IPS-11a (cell line): ENCODE measurements around the gene BRSK1.

Experiments
- H3K4me3 ChIP-seq: one replicate; pipeline ENCODE4 v1.5.1; 2013; ENCODE audit warnings: low read depth, low read length, control low read depth

BRSK1 gene

DNA sequence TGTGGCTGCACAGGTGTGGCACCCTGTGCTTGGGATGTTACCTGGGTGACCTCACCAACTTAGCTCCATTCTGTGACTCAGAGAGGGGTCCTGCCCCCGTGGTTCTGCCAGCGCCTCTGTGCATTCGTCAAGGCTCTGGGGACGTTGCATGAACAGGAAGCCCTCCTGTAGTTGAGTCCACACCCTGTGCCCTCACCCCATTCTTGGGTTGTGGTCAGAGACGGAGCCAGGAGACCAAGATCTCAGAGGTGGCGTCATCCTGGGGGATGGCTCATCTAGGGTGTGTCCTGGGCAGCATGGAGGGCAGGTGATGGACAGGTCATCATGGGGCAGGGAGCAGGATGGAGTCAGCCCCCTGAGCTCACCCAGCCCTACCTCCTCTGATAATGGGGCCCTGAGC is 68.2 kb downstream of the BRSK1 start:
- H3K4me3 ChIP-seq: no peak overlapping the region

DNA sequence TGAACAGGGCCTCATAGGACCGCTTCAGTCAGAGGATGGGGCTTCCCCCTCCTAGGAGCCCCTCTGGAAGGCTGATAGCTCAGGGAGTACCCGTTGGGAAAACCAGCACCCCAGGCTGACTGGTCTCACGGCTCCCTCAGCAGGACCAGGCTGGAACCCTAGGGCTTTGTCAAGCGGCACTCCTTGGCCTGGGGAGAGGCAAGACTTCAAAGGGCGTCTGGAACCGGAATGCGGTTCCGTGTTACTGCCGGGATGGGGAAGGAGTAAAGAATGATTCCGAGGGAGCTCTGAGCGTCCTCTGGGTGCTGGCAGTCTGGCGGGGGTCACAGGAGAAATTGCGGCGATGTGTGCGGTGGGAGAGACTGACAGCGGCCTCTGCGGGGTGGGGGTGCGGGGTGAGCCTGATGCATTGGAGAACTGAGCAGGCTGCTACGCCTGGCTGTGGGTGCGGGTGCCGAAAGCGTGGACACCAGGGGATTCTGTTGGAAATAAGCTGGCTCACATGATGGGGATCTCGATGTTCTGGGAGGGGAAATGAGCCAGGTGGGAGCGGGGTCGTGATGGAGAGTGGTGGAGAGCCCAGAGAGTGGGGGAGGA is 68.8 kb downstream of the BRSK1 start:
- H3K4me3 ChIP-seq: no peak overlapping the region

DNA sequence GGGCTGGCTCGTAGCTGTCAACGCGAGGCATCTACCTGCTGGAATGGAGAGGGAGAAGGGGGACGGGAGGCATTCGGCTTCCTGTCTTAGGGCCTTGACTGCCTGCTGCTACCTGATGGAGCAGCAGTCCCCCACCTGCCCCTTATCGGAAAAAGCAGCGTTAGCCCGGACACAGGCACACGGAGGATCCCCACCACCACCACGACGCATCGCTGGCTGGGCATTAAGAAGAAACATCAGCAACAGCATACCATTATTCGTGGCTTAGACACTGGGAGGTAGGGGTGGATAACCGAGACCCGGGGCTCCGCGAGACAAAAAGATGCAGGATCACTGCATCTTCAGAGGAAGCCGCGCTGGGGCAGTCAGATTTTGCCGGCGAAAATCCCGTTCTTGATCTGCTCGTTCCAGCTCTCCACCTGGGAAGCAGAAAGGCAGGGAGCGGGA is 69.6 kb downstream of the BRSK1 start:
- H3K4me3 ChIP-seq: peak overlapping the region; percentile 37

DNA sequence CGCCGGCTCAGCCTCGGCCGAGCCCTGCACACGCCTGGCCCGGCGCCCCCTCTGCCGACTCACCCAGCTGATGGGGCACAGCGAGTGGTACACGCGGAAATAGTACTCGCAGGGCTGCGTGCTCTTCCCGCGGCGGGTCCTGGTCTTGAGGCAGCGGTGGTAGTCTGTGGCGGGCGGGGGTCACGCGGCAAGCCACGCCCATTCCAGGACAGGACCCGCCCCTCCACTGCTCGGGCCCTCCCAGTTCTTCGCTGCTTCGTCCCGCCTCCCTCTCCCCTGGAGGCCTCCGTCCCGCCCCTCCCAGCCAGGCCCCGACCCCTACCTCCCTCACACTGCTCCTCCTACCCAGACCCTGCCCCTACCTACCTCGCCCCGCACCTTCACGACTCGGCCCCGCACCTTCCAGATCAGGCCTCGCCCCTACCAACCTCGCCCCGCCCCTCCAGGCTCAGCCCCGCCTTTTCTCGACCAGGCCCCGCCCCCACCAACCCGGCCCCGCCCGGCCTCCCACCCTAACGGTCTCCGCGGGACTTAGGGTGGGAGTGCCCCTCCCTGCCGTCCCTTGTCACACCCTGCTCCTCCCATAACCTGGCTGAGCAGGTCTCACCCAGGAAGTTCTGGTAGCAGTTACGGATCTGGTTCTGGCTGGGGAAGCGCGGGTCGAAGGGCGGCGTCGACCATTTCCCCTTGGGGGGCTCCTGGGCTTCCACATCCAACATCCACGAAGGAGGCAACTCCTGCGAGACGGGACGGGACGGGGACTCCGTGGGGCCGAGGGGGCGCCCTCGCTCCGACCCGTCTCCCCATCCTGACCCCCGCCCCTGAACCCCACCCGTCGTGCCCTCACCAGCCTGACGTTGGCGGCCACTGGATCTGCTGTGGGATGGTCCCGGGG is 70.3 kb downstream of the BRSK1 start:
- H3K4me3 ChIP-seq: peak overlapping the region; percentile 37

DNA sequence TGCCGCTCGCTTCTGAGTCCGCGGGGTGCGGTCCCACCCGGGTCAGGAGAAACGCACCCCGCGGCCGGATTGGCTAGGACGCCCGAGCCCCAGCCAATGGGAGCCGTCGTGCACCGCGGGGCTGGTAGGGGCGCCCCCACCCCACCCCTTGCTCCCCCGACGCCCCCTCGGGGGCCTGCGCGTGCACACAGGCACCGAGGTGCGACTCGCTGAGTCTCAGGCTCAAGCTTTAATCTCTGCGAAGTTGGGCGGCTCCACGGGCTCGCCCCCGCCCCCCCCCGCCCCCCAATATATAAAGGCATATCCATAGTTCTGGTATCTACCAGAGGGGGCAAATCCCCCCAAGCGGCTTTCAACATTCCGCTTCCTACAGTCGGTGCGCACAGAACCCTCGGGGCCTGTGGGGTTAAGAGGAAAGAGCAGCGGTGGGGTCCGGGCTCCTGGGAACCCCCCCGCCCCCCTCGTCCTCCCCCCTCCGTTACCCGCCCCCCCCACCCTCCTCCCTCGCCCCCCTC is 71.0 kb downstream of the BRSK1 start, which contains the start of gene COX6B2:
Gene COX6B2 (minus strand): TSS at position 22 of the 515 bp plus-strand sequence. CDS start 198 bp downstream, outside the sequence.
- H3K4me3 ChIP-seq: peak within 1 kb of the TSS; percentile 37

DNA sequence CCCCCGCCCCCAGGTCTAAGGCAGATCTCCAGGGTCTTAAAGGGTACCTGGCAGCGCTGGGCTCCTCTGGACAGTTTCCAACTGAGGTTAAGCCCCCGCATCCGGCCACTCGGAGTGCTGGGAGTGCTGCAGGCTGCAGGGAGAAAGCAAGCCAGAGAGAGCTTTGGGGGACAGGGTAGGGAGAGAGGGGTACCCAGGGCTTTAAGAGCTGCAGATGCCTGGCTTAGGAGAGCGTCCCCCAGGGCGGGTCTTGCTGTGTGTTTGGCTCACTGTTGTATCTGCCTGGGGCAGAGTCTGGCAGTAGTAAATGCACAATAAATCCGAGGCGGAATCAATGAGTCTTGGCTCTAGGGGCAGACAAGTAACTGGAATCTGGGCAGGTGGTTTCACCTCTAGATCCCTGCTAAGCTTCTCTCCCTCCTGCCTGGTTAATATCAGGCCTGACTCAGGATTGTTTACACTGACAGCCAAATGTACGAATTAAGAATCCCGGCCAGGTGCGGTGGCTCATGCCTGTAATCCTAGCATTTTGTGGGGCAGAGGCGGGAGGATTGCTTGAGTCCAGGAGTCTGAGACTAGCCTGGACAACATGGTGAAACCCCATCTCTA is 71.5 kb downstream of the BRSK1 start:
- H3K4me3 ChIP-seq: no peak overlapping the region

DNA sequence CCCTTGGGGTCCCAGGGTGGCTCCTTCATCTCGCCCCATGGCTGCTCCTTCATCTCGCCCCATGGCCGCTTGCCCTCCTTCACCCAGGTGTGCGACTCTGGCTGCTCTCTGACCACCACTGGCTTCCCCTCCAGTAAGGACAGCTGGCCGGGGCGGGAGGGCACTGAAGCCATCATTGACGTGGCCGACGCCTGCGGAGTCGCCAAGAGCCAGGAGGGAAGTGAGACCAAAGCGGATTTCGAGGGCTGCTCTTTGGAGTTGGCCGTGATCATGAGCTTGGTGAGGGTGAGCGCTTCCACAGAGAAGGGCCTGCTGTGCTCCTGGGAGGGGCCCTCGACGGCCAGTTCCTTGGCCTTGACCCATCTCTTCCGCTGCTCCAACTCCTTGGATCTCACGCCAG is 74.7 kb downstream of the BRSK1 start:
- H3K4me3 ChIP-seq: no peak overlapping the region

DNA sequence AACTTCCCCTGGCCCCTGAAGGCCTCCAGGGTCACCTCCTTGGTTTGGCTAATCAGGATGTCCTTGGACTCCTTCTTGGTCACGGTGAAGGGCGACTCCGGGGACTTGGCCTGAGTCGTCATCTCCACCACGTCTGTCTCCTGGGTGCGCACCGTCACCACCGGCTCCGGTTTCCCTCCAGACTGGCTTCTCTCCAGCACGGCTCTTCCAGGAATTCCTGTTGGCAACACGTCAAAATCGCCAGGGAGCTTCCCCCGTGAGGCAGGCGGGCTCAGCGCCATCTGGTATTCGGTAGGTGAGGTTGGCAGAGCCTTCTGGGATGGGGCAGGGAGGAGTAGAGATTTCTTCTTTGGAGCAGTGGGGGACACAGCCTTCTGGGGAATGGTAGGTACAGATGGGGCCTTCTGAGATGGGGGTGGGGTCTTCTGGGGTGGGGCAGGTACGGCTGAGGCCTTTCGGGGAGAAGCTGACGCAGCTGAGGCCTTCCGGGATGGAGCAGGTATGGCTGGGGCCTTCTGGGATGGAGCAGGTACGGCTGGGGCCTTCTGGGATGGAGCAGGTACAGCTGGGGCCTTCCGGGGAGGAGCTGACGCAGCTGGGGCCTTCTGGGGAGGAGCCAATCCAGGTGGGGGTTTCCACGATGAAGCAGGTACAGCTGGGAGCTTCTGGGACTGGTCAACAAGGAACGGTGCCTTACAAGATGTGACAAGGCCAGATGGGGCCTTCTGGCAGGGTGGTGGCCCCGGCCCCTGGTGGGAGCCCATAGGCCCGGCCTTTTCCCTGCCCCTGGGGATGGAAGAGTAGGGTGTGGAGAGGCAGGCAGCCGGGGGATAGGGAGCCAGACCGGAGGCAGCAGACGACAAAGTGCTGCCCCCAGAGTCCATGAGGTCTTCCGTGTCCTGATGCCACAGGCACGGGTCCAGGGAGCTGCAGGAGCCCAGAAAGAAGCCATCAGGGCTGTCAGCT is 75.4 kb downstream of the BRSK1 start:
- H3K4me3 ChIP-seq: no peak overlapping the region

DNA sequence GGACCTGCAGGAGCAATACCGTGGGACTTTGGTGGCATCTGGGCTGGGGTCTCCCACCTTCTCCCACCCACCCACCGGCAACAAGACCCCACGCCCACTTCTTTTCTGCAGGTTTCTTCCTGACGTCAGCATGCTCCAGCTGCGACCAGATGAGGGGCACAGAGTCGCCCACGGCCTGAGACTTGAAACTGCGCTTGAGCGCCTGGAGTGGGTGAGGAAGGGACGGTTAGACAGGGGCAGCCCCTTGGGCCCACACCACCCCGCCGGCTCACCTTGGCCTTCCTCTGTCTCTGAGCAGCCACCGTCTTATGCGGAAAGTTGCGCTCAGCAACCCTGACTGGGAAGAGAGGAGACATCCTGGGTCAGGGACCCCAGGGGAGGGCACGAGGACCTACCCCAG is 77.1 kb downstream of the BRSK1 start:
- H3K4me3 ChIP-seq: no peak overlapping the region
